GOT3 (cell line): Measurements from ENCODE around the gene LILRB5.
A peak's percentile ranks its signal among the peaks of the same experiment; 100 is the strongest.
"Not testable (repeated sequence)": the region's sequence is repeated elsewhere in the genome, so short reads cannot be mapped to it uniquely, and the experiment has no call there.

Experiments
- DNase-seq: peaks from one replicate; lab custom pipeline; 2025; ENCODE audit warnings: mixed read lengths; lab: John Stamatoyannopoulos, UW

LILRB5 gene

DNA sequence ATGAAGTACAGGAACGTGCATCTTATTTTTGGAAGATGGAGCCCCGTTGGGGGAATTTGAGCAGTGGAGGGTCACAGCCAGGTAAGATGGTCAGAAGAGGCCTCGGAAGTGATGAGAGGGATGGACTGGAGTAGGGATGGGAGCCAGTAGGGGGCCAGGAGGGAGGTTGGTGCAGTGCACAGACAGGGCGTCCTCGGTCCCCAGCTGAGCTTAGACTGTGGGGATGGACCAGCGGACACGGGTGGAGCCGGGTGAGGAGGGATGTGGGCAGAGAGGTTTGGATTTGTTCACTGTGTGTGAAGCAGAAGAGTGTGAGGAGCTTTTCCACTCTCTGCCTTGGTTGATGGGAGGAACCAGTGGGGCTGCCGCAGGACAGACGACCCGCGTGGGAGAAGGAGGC is 45.8 kb downstream of the LILRB5 start:
- no peak for DNase-seq

DNA sequence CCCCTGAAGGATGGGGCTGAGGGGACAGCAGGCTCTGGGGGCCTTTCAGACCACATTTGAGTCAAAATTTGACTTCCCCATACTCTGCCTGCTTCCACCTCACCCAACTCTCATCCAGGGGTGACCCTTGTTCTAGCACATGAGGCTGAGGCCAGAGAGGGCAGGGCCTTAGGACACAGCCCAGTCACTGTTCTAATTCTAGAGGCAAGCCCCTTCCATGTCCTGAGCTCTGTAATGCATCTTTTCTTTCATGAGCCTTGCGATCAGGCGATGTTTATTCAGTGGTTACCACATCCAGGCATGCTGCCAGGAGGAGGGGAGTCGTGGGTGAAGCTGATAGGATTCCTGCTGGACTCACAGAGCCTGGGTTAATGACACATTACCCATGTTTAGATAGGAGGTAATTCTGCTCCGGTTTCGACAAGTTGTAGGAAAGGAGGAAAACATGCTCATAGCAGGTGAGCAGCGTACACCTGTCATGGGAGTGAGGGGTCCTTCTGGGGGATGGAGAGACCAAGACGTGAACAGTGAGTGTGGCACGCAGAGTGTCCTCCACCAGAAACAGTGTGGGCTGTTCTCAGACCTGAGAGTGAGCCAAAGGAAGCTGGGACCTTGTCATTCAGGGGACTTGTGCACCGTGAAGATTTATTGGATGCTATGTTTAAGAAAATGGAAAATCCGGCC is 47.1 kb downstream of the LILRB5 start:
- DNase-seq: peak; percentile 53

DNA sequence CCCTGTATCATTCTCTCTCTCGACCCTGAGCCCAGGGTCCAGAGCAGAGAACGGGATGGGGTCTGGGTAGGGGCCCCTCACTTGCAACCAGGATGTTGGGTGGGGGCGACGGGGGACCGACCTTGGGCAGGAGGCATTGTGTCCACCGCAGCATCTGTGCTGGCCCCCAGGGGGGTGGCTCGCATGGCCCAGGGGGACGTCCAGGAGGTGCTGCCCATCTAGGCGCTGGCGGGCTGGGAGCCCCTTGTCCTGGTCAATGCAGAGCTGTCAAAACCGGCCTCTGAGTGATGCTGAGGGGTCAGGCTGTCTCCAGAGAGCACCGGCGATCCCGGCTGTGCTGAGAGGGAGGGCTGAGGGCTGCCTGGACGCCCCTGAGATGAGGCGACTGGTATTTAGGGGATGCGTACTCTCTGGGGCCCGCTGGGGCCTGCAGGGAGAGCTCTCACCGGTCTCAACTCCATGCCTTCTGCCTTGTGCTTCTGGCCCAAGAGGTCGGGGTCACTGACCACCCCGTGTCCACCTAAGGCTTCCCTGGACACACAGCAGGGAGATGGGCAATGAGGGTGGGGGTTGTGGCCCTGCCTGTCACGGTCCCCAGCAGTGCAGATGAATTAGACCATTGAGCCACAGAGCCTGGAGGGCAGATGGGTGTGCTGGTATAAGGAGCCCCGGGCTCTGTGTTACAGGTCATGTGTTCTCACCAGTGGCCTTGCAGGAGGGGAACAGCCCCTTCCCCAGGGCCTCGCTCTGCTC is 47.8 kb downstream of the LILRB5 start:
- no peak for DNase-seq

DNA sequence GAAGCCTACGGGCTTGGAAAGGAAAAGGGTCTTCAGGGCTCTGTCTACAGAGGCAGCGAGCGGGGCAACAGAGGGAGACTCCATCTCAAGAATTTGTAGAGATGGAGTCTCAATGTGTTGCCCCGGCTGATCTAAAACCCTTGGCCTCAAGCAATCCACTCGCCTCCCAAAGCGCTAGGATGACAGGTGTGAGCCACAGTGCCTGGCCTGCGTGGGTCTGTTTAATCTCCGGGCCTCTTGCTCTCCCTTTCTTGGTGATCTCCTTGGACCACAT is 48.4 kb downstream of the LILRB5 start:
- DNase-seq: no peak

DNA sequence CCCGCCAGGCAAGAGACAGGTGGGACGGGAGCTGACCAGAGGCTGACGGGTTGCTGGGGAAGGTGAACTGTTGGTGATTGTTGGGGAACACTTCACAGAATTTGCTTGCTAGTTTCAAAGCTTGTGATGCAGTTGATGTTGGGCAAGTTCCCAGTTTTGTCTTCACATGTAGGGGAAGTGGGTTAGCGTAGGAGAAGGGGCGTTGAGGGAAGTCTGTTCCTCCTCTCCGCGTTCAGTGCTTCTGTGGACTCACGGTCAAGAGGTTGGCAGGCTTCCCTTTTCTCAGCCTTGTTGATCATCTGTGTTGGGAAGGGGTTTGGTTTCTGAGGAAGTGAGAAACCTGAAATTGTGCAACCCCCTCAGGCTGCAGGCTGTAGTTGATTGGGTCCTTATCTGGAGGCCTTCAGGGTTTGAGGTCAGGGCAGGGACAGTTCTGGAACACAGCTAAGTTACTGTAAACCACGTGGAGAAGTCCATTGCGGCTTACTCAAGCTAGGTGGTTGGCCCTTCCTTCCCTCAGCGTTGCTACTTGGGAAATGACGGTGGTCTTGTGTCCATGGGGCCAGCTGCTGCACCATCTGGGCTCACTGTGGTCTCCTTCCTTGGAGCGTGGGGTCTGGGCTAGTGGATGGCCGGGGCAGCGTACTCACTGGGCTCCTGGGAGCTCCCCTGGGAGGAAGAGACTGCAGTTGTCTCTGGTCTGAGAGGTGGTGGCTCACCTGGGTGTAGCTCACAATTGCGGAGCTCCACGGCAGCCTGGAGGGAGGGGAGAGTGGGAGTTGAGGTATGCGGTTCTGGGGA is 48.9 kb downstream of the LILRB5 start:
- DNase-seq: no peak

DNA sequence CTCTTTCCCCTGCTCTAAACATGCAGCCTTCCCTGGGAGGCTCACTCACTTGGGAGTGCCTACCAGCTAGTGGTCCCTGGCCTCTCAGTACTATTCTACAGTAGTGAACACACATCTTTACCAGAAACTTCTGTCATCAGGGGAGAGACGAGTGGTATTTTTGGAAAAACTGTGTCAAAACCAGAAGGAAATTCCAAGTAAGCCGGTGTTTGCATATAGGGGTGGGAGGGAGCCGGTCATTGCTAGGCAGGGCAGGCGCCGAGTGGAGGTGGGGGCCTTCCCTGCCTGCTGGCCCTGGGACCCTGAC is 49.4 kb downstream of the LILRB5 start:
- DNase-seq: no peak

DNA sequence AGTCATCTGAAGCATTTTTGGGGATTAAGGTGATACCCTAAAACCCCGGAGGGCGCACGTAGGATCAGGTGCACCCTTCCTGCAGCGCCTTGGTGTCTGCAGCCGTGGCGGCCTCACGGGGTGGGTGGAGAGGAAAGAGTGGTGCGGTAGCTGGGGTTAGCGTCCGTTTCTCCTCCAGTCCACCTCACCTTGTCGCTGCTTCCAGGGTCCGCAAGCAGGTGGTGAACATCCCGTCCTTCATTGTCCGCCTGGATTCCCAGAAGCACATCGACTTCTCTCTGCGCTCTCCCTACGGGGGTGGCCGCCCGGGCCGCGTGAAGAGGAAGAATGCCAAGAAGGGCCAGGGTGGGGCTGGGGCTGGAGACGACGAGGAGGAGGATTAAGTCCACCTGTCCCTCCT is 49.9 kb downstream of the LILRB5 start:
- not testable (repeated sequence) for DNase-seq

DNA sequence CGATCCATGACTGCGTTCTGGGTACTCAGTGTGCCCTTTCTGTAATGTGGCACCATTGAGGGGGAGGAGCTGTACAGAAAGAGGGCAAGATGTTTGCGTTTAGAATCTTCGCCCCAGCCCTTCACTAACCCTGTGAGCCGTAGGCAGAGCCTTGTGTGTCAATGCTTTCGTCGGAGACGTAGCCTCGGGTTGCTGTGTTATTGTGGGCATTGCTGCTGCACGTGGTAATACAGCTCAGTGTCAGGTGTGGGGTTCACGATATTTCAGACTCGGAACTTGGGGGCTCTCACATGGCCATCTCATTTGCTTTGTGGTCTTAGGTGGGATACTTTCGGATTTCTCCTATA is 50.3 kb downstream of the LILRB5 start:
- DNase-seq: no peak

DNA sequence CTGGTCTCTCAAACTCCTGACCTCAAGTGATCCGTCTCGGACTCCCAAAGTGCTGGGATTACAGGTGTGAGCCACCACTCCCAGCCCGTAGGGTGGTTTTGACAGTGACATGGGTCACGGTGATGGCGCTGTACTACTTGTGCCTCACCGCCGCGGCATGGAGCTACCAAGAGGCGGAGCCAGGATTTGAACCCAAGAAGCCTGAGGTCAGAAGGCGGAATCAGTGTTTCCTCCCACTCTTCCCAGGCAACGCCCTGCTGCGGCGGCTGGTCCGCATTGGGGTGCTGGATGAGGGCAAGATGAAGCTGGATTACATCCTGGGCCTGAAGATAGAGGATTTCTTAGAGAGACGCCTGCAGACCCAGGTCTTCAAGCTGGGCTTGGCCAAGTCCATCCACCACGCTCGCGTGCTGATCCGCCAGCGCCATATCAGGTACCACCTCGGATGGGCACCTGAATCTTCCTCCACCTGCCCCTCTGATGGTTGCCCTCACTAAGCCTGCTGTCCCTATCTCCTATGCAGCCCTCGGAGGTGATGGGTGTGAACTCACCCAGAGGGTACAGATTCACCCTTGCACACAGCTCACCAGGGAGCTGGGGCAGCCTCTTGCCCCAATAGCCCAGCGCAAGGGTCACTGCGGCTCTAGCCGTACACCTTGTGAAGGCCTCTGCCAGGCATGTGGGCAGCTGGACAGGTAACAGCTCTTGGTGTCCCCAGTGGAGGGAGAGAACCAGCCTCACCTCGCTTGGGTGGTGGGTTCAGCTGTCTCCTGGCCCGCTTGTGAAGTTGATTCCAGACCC is 50.8 kb downstream of the LILRB5 start:
- no peak for DNase-seq

DNA sequence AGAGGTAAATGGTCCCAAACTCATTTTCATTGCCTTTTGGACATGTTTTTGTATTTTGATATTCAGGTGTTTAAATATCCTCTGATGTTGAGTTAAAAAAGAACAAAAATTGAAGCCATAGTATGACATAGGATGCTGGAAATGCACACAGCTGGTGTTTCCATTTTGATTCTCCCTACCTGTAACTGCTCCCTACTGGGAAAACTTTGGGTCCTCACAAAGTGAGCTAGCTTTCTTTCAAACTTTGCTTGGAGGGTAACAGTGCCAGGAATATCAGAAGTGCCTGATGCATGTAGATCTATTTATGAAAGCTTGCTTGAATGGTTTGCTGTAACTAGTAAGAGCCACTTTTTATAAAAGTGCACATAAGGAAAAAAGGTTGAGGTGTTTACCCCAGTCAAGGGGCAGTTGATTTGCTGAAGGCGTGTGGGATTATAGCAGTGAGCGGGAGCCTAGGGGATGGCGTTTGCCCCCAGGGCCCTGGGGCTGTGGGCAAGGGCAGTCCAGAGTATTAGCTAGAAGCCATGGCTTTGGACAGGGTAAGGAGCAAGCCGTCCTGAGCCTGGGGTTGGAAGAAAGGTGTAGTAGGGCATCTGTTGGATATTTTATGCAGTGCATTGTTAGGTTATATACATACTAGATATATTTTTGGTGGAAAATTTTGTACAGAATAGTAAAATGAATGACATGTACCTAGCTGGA is 52.2 kb downstream of the LILRB5 start:
- DNase-seq: no peak

DNA sequence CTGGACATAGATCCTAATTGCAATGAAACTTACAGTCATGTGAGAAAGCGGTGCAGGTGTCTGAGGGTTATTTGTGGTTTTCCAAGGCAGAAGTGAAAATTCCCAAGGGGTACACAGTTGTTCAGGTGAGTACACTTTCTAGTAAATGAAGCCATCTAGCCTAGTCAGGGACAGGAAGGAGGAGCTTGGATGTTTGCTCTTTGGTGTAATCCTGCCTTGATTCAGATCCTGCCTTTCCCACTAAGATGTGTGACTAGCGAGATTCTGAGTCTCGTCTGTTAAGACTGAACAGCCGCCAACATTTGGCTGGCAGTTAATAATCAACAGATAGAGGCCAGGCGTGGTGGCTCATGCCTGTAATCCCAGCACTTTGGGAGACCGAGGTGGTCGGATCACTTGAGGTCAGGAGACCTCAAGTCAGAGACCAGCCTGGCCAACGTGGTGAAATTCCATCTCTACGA is 53.9 kb downstream of the LILRB5 start:
- DNase-seq: no peak

DNA sequence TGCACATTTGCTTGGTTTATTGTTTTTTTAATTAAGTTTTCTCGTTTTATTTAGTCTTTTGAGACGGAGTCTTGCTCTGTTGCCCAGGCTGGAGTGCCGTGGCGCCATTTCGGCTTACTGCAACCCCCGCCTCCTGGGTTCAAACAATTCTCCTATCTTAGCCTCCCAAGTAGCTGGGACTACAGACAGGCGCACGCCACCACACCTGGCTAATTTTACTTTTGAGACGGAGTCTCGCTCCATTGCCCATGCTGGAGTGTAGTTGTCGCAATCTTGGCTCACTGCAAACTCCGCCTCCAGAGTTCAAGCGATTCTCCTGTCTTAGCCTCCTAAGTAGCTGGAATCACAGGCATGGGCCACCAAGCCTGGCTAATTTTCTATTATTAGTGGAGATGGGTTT is 55.1 kb downstream of the LILRB5 start:
- no peak for DNase-seq

DNA sequence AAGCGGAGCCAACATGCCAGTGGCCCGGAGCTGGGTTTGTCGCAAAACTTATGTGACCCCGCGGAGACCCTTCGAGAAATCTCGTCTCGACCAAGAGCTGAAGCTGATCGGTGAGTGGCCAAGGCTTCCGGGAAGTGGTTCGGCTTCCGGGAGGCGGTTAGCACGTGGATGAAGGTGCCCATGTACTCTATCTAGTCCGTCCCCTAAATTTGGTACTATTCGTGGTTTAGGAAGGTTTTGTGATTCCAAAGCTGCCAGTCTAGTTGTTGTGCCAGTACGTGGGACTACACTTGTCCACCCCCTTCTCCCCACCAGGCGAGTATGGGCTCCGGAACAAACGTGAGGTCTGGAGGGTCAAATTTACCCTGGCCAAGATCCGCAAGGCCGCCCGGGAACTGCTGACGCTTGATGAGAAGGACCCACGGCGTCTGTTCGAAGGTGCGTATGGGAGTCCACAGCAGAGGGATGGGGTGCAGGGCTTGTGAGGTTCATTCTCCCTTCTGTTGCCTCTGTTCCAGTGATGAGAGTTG is 55.8 kb downstream of the LILRB5 start:
- no peak for DNase-seq
